Central memory CD8-positive, alpha-beta T cell (primary cell): Measurements from ENCODE around the gene ABCC11.

Experiments used
- ATAC-seq: fragments of 150-1000 bp; cut with Tn5 transposase; replicated peaks from 2 replicates; pipeline ENCODE4 v1.10.0; 2022; ENCODE audit warnings: mild to moderate bottlenecking, moderate FRiP score, moderate number of reproducible peaks; ENCODE audit not compliant: poor library complexity, severe bottlenecking; ENCODE audit errors: extremely low read depth
- DNase-seq, 2 donors: peaks; one replicate each; pipeline ENCODE4 v3.0.0; 2021; ENCODE audit warnings: low spot score in 2 of 2
- H3K27ac Mint-ChIP-seq: one replicate; pipeline ENCODE4 v1.8.0; 2022; ENCODE audit warnings: low read depth, mild to moderate bottlenecking, moderate library complexity, mixed read lengths
- H3K27me3 Mint-ChIP-seq: one replicate; pipeline ENCODE4 v1.8.0; 2022; ENCODE audit warnings: mixed read lengths
- H3K36me3 Mint-ChIP-seq: one replicate; pipeline ENCODE4 v1.8.0; 2022; ENCODE audit warnings: mild to moderate bottlenecking, moderate library complexity, mixed read lengths; ENCODE audit not compliant: insufficient read depth
- H3K4me1 Mint-ChIP-seq: one replicate; pipeline ENCODE4 v1.8.0; 2022; ENCODE audit warnings: mixed read lengths
- H3K4me3 Mint-ChIP-seq: one replicate; pipeline ENCODE4 v1.8.0; 2022; ENCODE audit warnings: mild to moderate bottlenecking, moderate library complexity, mixed read lengths
- H3K9me3 Mint-ChIP-seq: one replicate; pipeline ENCODE4 v1.8.0; 2022; ENCODE audit warnings: mixed read lengths

ABCC11 gene

DNA sequence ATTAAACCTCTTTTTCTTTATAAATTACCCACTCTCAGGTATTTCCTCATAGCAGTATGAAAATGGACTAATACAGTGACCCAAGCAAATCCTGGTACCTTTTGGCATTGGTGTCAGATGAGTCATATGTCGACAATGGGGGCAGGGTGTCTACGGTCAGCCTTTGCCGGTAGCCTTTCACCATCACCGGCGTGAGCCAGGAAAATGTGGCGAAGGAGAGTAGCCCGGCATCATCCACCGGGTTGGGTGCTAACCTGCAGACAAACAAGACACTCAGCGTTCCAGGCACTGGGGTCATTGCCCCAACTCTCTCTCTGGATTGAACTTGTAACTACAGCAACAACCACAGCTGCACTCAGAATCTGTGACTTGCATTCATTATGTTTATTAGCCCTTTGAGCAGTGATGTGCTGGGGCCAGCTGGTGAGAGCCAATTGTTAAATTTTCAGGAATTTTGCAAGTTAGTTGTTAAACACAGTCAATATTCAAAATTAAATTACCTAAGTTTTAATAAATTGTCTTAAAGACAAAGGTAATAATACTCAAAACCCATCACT lies 103.4 kb downstream of the ABCC11 start:
- Mint-ChIP-seq H3K27me3 (peaks cover 50% of the 10 kb centered on the region), H3K9me3 (no peaks in the 10 kb centered on the region), H3K36me3 (no peaks in the 10 kb centered on the region), H3K4me1 (no peaks in the 10 kb centered on the region), H3K4me3 (no peak overlapping the region), H3K27ac (no peak overlapping the region)
- DNase-seq (no peak), ATAC-seq (no peak)

DNA sequence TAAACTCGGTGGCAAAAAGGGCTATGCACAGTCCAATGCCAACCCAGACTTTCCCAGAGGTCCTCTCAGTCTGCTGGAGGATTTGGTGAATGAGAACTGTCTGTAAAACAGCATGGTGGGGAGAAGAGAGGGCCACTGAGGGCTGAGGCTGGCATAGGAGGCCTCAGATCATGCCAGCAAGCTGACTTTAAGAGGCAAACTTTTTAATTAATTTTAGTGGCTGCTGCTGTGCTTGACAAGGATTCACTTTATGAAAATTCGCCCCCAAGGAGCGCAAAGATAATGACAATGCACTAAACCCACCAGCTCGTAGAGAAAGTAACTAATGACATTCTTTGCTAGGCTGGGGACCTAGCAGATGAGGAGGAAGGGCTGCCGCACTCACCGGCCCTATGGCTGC lies 106.5 kb downstream of the ABCC11 start:
- no peak overlapping the region for H3K27ac Mint-ChIP-seq
- H3K4me3 Mint-ChIP-seq = no peak overlapping the region
- H3K9me3 Mint-ChIP-seq = no peaks in the 10 kb centered on the region
- ATAC-seq (no peak), DNase-seq (no peak)
- H3K36me3 Mint-ChIP-seq = no peaks in the 10 kb centered on the region
- H3K27me3 Mint-ChIP-seq = peaks cover 29% of the 10 kb centered on the region
- no peaks in the 10 kb centered on the region for H3K4me1 Mint-ChIP-seq

DNA sequence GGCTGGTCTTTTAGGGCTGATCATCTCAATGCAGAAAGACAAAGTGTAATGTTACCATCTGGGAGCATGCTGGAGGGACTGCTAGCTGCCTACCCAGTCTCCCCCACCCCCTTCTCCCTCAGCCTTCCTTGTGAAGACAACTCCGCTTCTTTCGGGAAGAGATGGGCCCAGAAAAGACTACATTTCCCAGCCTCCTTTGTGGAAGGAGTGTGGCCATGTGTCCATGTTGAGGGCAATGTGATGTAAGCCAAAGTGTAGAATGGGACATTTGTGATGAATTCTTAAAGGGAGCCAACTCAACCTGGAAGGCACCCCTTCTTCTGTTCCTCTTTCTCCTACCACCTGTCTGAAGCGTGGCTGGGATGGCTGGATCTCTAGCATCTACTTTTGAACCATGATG lies 107.8 kb downstream of the ABCC11 start:
- H3K36me3 Mint-ChIP-seq = no peaks in the 10 kb centered on the region
- H3K27me3 Mint-ChIP-seq = peaks cover 24% of the 10 kb centered on the region
- ATAC-seq = no peak
- DNase-seq = no peak
- H3K9me3 Mint-ChIP-seq = no peaks in the 10 kb centered on the region
- H3K4me3 Mint-ChIP-seq = no peak overlapping the region
- no peak overlapping the region for H3K27ac Mint-ChIP-seq
- H3K4me1 Mint-ChIP-seq = no peaks in the 10 kb centered on the region

DNA sequence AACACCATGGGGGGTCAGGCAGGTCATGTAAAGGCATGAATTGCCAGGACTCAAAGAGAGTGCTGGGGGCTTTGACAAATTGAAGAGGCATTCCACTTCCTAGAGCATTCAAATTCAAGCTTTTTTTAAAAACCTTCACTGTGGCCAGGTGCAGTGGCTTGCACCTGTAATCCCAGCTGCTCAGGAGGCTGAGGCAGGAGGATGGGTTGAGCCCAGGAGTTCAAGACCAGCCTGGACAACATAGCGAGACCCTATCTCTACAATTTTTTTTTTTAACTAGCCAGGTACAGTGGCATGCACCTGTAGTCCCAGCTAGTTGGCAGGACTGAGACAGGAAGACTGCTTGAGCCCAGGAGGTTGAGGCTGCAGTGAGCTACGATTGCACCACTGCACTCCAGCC lies 108.8 kb downstream of the ABCC11 start:
- Mint-ChIP-seq H3K36me3 (no peaks in the 10 kb centered on the region), H3K4me3 (no peak overlapping the region), H3K27me3 (peaks cover 17% of the 10 kb centered on the region), H3K9me3 (no peaks in the 10 kb centered on the region), H3K4me1 (no peaks in the 10 kb centered on the region), H3K27ac (no peak overlapping the region)
- DNase-seq (no peak), ATAC-seq (no peak)

DNA sequence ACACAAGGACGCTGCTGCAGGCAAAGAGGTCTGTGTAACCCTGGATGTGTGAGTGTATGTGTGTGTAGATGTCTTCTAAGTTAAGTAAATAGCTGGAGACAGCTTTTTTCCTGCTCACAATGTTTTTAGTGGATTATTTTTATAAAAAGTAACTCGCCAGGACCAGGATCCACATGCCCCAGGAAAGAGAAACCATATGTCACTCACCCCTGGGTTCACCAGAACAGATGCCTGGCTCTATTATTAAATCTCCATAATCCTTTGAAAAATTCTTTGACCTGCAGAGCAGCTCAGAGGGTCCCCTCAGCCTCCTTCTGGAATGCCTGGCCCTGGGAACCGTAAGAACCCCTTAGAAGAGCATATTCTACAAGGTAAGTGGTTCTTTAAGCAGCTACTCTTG lies 109.5 kb downstream of the ABCC11 start:
- no peak for ATAC-seq
- no peak for DNase-seq
- no peak overlapping the region for H3K4me3 Mint-ChIP-seq
- H3K9me3 Mint-ChIP-seq = no peaks in the 10 kb centered on the region
- H3K27ac Mint-ChIP-seq = no peak overlapping the region
- no peaks in the 10 kb centered on the region for H3K4me1 Mint-ChIP-seq
- H3K36me3 Mint-ChIP-seq = no peaks in the 10 kb centered on the region
- H3K27me3 Mint-ChIP-seq = peaks cover 17% of the 10 kb centered on the region

DNA sequence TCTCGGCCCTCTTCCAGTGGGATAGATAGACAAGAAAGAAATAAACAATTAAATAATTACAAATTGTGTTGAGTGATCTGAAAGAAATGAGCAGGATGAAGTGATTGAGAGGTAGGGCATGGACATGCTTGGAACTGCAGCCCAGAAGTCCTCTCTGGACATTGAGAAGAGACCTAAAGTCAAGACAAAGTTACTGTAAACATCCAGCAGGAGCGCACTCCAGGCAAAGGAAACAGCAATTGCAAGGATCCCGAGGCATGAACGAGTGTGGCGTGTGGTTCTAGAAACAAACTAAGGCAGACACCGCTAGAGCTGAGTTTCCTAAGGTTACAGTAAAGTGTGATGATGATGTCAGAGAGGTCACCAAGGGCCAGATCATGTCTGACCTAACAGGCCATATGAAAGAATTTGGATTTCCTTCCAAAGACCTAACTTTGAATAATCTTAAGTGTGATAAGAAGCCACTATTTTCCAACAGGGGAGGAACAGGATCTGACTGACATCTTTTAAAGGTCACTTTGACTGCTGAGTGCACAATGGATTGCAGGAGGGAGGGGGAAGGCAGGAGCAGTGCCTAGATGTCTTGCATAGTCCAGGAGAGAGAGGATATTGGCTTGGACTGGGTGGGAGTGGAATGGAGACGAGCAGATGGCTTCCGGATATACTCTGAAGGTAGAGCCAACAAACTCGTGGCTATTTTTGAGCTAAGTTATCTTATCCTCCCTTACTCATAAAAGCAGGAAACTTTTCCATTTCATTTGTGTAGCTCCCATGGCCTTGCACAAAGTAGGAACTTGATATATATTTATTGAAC lies 110.6 kb downstream of the ABCC11 start:
- Mint-ChIP-seq H3K4me1 (no peaks in the 10 kb centered on the region), H3K4me3 (no peak overlapping the region), H3K27ac (no peak overlapping the region), H3K9me3 (no peaks in the 10 kb centered on the region), H3K27me3 (peaks cover 9% of the 10 kb centered on the region), H3K36me3 (no peaks in the 10 kb centered on the region)
- ATAC-seq = no peak
- DNase-seq = no peak

DNA sequence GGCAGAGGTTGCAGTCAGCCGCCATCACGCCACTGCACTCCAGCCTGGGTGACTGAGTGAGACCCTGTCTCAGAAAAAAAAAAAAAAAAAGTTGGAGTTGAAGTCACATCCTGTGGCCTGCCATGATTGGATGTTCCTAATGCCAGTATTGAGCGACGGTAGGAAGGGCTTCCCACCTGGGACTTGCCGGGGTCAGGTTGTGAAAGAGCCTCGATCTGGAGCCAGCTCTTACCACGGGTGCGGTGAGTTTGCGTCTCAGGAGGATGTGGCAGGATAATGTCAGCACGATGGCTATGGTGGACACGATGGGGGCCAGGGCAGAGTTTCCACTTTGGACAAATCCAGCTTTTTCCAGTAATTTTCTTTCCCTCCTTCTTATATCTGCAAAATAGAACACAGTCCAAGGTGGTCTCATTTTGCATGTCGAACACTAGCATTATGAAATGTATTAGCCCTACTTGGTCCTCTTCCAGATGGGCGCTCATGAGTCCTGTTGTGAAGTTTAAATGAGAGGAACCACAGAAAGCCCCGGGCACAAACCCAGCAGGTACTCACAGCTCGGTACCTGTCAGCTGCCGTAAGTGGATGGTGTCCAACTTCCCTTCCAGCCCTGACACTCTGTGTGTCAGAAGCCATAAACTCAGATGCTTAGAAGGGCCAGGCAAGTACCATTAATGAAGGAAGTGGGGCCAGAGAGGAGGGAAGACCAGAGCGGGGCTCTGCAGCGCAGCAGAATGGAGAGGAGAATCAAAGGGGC lies 113.7 kb downstream of the ABCC11 start:
- H3K27me3 Mint-ChIP-seq = peaks cover 17% of the 10 kb centered on the region
- no peaks in the 10 kb centered on the region for H3K36me3 Mint-ChIP-seq
- DNase-seq (no peak), ATAC-seq (no peak)
- H3K4me3 Mint-ChIP-seq = no peak overlapping the region
- no peaks in the 10 kb centered on the region for H3K4me1 Mint-ChIP-seq
- H3K27ac Mint-ChIP-seq = no peak overlapping the region
- H3K9me3 Mint-ChIP-seq = no peaks in the 10 kb centered on the region

DNA sequence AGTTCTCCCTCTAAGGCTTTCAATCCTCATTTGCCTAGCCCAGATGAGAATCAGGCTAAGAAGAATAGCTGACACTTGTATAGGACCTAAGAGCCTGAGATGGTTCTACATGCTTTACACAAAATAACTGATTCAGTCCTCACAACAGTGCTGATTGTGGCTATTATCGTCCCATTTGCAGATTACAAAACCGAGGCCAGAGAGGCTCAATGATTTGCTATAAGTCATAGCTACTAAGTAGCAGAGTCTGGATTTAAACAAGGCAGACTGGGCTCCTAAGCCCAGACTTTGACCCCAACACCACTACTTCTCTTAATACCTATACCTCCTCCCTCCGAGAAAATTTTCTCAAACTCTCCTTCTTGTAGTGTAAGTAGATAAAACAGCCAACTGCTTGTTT lies 114.6 kb downstream of the ABCC11 start:
- Mint-ChIP-seq H3K27me3 (peaks cover 17% of the 10 kb centered on the region), H3K4me3 (no peak overlapping the region), H3K27ac (no peak overlapping the region), H3K36me3 (no peaks in the 10 kb centered on the region), H3K9me3 (no peaks in the 10 kb centered on the region), H3K4me1 (no peaks in the 10 kb centered on the region)
- DNase-seq (no peak), ATAC-seq (no peak)

DNA sequence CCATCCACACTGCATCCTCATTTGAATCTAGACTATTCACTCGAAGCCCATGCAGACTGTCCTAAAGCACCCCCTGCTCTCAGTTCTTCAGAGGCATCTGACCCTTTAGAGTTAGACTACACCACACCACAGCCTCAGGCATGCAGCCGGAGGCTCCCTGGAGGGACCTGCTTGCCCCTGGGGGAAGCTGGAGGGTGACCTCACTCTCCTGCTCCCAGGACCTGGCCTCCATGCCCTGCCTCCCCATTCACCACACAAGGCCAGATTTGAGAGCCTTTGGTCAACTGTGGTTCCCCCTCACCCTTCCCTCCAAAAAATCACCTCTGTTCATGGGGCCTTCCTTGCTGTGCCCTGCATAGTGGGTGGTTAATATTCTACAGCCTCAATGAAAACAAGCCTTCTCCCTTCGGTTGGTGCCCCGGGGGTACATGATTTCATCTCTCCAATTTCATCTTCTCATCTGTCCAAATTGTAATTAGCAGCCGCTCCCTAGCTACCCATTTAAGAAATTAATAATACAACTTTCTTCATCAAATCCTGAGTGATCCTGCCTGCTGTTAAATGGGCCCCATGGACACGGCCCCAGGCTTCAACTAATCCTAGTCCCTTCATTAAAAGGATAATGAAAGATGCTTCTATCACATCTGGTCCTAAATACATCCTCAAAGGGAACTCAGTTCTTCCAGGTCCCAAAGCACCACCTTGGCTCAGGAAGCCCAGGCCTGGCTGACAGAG lies 116.0 kb downstream of the ABCC11 start:
- Mint-ChIP-seq H3K4me3 (no peak overlapping the region), H3K4me1 (no peaks in the 10 kb centered on the region), H3K9me3 (no peaks in the 10 kb centered on the region), H3K27me3 (peaks cover 17% of the 10 kb centered on the region), H3K36me3 (no peaks in the 10 kb centered on the region), H3K27ac (no peak overlapping the region)
- no peak for ATAC-seq
- DNase-seq = no peak

DNA sequence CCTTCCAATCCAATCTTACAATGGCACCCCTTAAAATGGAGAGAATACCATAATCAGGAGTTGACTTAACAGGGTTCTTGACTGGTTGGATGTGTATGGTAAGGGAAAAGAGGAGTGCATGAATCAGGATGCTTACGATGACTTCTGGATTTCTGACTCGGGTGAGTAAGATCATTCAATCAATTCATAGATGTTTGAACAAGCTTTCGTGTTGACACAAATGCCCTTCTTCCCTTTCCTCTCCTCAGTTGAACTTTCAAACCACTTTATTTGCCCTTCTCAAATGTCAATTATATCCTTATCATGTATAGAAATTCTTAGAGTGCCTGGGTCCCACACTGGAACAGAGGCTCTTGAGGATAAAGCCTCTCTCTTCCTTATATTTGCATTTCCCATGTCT lies 117.4 kb downstream of the ABCC11 start:
- ATAC-seq (no peak), DNase-seq (no peak)
- peaks cover 29% of the 10 kb centered on the region for H3K27me3 Mint-ChIP-seq

DNA sequence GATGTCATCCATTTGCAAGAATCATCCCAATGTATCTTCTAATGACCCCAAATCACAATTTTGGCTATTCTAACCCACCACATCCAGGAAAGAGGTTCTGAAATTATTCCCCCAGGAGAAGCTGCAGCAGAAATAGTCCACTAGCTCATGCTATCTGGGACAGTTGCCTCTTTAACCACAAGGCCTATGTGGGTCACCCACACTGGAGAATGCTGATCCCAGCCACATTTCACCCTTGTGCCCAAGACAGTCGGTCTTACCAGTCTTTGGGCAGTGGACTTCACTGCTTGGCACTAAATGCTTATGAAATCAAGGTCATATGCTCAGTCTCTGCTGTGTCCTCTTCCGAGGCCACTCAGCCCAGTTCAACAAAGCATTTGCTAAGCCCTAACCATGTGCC lies 118.6 kb downstream of the ABCC11 start:
- no peaks in the 10 kb centered on the region for H3K9me3 Mint-ChIP-seq
- H3K27ac Mint-ChIP-seq = no peak overlapping the region
- H3K4me1 Mint-ChIP-seq = no peaks in the 10 kb centered on the region
- H3K27me3 Mint-ChIP-seq = peaks cover 32% of the 10 kb centered on the region
- H3K36me3 Mint-ChIP-seq = no peaks in the 10 kb centered on the region
- ATAC-seq (no peak), DNase-seq (no peak)
- H3K4me3 Mint-ChIP-seq = no peak overlapping the region

More for the DNA sequence above, 117.4 kb downstream of the ABCC11 start:
- no peaks in the 10 kb centered on the region for H3K9me3 Mint-ChIP-seq
- no peaks in the 10 kb centered on the region for H3K36me3 Mint-ChIP-seq
- no peaks in the 10 kb centered on the region for H3K4me1 Mint-ChIP-seq
- H3K27ac Mint-ChIP-seq = no peak overlapping the region
- H3K4me3 Mint-ChIP-seq = no peak overlapping the region

DNA sequence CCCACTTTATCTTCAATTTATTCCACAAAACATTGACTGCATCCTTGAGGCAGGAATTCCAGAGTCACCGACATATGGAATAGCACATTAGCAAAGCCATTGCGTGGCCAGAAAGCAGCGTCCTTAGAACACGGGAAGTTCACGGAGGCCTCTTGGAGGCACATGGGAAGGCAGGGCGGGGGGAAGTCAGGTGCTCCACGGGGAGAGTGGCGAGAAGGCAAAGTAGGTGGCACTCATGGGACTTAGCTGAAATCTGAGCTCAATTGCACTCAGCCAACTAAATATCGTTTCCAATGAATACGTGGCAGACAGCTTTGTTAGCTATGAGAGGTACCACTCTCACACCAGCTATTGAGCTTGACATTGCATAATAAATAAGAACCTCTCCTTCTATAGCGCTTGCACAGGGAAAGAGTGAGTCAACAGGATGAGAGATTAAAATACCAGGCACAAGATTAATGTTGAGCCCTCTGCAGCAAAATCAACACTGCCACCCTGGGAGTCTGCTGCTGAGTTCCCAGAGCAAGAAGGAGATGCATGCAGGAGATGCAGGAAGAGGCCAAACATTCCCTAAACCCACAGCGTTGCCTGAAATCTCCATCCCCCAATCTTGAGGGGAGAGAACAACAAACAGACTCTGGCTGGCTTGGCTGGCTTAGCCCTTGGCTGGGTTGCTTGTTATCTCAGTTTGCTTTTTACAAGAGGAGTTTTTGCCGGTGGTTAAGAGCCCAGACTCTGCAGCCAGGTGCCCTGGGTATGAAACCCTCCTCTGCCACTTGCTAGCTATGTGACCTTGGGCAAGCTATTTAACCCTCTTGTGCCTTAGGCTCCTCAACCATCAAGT lies 120.3 kb downstream of the ABCC11 start:
- Mint-ChIP-seq H3K9me3 (no peaks in the 10 kb centered on the region), H3K27ac (no peak overlapping the region), H3K27me3 (peaks cover 32% of the 10 kb centered on the region), H3K4me1 (no peaks in the 10 kb centered on the region), H3K4me3 (no peak overlapping the region), H3K36me3 (no peaks in the 10 kb centered on the region)
- ATAC-seq = no peak
- no peak for DNase-seq
